Transverse colon (tissue), 4 donors: ENCODE results near the gene GARNL3. TPM values are rescaled to one million over a fixed set of nuclear protein-coding genes. Genes with fewer than 3 reads are reported as not detected.

Experiments
- DNase-seq: peaks from one replicate; pipeline ENCODE4 v3.0.0-alpha.2; 2019
- H3K27ac ChIP-seq, 4 donors: fragments of 200-600 bp; sonication (generic); 2 replicates each; pipeline ENCODE4 v1.5.1; 2016 to 2018; ENCODE audit warnings: inconsistent platforms in 4 of 4
- H3K27me3 ChIP-seq: fragments of 200-600 bp; sonication (generic); 2 replicates; pipeline ENCODE4 v1.5.1; 2017; ENCODE audit warnings: inconsistent platforms
- H3K36me3 ChIP-seq, 4 donors: fragments of 200-600 bp; sonication (generic); 2 replicates each; pipeline ENCODE4 v1.5.1; 2017 to 2019; ENCODE audit warnings: inconsistent platforms in 4 of 4
- H3K4me1 ChIP-seq, 4 donors: fragments of 200-600 bp; sonication (generic); 2 replicates each; pipeline ENCODE4 v1.5.1; 2017 to 2020; ENCODE audit warnings: inconsistent platforms in 4 of 4
- H3K4me3 ChIP-seq, 4 donors: fragments of 200-600 bp; sonication (generic); 1 replicate in 1 of 4; 2 replicates in 3 of 4; pipeline versions ENCODE4 v1.5.1 to v1.6.1; 2017 to 2019; ENCODE audit warnings: inconsistent platforms in 4 of 4
- H3K9me3 ChIP-seq, 2 donors: fragments of 200-600 bp; sonication (generic); 2 replicates each; pipeline ENCODE4 v1.5.1; 2017 to 2019; ENCODE audit warnings: inconsistent platforms in 2 of 2
- EP300 ChIP-seq: sonication (generic); formaldehyde crosslinking; IDR thresholded peaks from one replicate; pipeline ENCODE4 v1.6.1; 2017; ENCODE audit warnings: antibody characterized with exemption, low read depth
- POLR2A ChIP-seq: fragments of 450-650 bp; IDR thresholded peaks from one replicate; pipeline ENCODE4 v1.6.1; 2016; ENCODE audit warnings: antibody characterized with exemption, mild to moderate bottlenecking, moderate library complexity
- POLR2AphosphoS5 ChIP-seq, 3 donors: sonication (generic); formaldehyde crosslinking; IDR thresholded peaks; one replicate each; pipeline ENCODE4 v1.6.1; 2016; ENCODE audit warnings: antibody characterized with exemption in 3 of 3
- WGBS, 2 donors: methylation state at CpG; one replicate each; pipeline ENCODE4 v1.1.5; 2018; ENCODE audit warnings: low coverage in 1 of 2; 5-methylcytosine and 5-hydroxymethylcytosine counted together
- in situ Hi-C, 4 donors: fragments of 200-750 bp; cut with MboI; loops; one replicate each; pipeline versions ENCODE4 v1.15.0 to v1.15.1; 2017; ENCODE audit warnings: low sequenced_read_pairs in 3 of 4, low pct_ligation_motif_present in 1 of 4, low pct_unique_long_range_greater_than_20kb in 1 of 4
- intact Hi-C: fragments of 100-400 bp; cut with DNase I; formaldehyde crosslinking; loops from one replicate; pipeline ENCODE4 v1.15.1; 2023; ENCODE audit warnings: low total_unique reads
- total RNA-seq, 4 donors: library from RNA; depleted of rRNA; stranded (reverse); fragments of >200 nt; gene quantifications; one replicate each; pipeline ENCODE4 v1.1.0, GENCODE V29; 2016
- TF ChIP-seq, protein P1 (sequence below), 5 experiments: fragments of 200-600 bp in 3 of 5; fragments of 450-650 bp in 2 of 5; sonication (generic) in 3 of 5; IDR thresholded peaks; 1 replicate in 2 of 5; 2 replicates in 3 of 5; pipeline ENCODE4 v1.5.1; 2016 to 2017; ENCODE audit warnings: antibody characterized with exemption in 5 of 5, inconsistent platforms in 3 of 5, mild to moderate bottlenecking in 2 of 5, moderate library complexity in 1 of 5

Gene GARNL3
- total RNA-seq, 4 donors from 2014 or later, result 6.0 to 19.5 (median 11.8) TPM

DNA sequence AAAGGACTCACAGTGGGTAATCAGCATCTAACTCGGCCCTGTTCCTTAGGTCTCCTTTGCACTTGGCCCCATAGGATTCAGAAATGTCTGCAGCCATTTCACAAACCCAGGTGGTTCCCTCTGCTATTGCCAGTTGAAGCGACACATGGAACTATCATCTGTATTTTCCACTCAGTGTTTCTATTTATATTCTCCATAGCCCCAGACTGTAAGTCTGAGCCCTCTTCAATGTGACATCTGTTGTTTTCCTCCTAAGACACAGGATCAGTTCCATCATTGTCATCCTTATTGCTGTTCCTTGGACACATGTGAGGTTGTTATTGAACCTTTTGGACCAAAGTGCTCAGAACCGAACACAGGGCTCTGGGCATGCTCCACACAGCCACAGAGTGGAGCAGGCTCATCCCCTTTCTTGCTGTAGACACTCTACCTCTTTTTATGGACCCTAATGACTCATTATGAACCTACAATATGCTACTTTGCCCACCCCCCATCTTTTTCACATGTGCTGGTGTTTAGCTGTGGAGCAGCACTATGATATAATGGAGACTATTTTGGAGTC lies 36.4 kb downstream of the GARNL3 start:
- Histone ChIP-seq H3K27me3 (no peaks in the 10 kb centered on the region), H3K36me3 (no peaks in the 10 kb centered on the region), H3K4me3 (no peak overlapping the region), H3K4me1 (no peaks in the 10 kb centered on the region), H3K27ac (no peak overlapping the region), H3K9me3 (no peaks in the 10 kb centered on the region)
- no peak for DNase-seq
- TF ChIP-seq POLR2A (no peak), POLR2AphosphoS5 (IDR thresholded peaks at IDR 0.05) (no peak), EP300 (no peak)
- TF ChIP-seq, protein P1, sequence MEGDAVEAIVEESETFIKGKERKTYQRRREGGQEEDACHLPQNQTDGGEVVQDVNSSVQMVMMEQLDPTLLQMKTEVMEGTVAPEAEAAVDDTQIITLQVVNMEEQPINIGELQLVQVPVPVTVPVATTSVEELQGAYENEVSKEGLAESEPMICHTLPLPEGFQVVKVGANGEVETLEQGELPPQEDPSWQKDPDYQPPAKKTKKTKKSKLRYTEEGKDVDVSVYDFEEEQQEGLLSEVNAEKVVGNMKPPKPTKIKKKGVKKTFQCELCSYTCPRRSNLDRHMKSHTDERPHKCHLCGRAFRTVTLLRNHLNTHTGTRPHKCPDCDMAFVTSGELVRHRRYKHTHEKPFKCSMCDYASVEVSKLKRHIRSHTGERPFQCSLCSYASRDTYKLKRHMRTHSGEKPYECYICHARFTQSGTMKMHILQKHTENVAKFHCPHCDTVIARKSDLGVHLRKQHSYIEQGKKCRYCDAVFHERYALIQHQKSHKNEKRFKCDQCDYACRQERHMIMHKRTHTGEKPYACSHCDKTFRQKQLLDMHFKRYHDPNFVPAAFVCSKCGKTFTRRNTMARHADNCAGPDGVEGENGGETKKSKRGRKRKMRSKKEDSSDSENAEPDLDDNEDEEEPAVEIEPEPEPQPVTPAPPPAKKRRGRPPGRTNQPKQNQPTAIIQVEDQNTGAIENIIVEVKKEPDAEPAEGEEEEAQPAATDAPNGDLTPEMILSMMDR (IDR thresholded peaks at IDR 0.05), result no peak
- in situ Hi-C loops, result no loop called here
- intact Hi-C loops, result no loop called here
- WGBS, 2 donors, result 86 to 88% methylated on average over 3 of the region's 3 CpGs

DNA sequence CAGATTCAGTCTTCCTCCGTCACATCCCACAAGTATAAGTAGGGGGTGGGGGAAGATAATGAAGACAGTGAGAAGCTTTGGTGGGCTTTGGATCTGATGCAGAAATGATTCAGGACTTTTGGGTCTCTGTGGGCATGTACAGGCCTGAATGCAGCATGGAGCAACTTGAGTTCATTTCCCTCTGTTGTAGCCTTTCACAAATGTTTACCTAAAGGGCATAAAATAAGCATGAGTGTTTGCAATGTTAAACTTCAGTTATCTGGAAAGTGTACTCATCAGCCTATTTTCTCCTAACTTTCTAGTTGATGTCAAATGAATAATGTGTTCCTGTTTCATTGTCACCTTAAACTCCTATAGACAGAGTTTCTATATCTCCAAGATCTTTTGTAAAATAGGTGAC lies 39.3 kb downstream of the GARNL3 start:
- H3K27me3 ChIP-seq, result no peaks in the 10 kb centered on the region
- H3K27ac ChIP-seq, result no peak overlapping the region
- in situ Hi-C loops (no loop called here), intact Hi-C loops (no loop called here)
- H3K9me3 ChIP-seq, result no peaks in the 10 kb centered on the region
- 67 to 87% methylated on average over 1 of the region's 1 CpG for WGBS, 2 donors
- no peaks in the 10 kb centered on the region for H3K36me3 ChIP-seq
- TF ChIP-seq, protein P1 (IDR thresholded peaks at IDR 0.05), result no peak
- TF ChIP-seq POLR2A (no peak), EP300 (no peak), POLR2AphosphoS5 (IDR thresholded peaks at IDR 0.05) (no peak)
- H3K4me1 ChIP-seq, result peaks cover 0 to 6% (median 0%) of the 10 kb centered on the region in 4 donors
- no peak overlapping the region for H3K4me3 ChIP-seq
- no peak for DNase-seq

DNA sequence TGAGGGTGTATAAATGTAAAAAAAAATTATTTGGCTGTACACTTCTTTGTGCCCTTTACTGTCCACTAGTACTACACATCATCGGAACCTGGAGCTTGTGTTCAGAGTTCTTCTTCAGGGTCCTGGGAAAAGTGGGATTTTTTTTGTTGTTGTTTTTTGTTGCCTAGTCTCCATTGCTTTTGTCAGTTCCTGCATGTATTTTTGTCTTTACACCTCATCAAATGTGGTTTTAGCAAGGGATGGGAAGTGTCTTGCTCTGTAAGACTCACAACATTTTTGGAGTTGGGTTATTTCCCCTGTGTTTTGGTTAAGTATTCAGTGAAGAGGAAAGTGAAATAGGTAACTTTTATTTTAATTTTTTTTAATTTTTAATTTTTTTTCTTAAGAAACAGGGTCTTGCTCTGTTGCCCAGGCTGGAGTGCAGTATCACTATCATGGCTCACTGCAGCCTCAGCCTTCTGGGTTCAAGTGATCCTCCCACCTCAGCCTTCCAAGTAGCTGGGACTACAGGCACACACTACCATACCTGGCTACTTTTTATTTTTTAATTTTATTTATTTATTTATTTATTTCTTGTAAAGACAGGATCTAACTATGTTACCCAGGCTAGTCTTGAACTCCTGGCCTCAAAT lies 40.7 kb downstream of the GARNL3 start:
- TF ChIP-seq POLR2A (no peak), EP300 (no peak), POLR2AphosphoS5 (IDR thresholded peaks at IDR 0.05) (no peak)
- TF ChIP-seq, protein P1 (IDR thresholded peaks at IDR 0.05), result no peak
- Histone ChIP-seq H3K4me1 (peaks cover 0 to 6% (median 0%) of the 10 kb centered on the region in 4 donors), H3K9me3 (no peaks in the 10 kb centered on the region), H3K27ac (no peak overlapping the region), H3K27me3 (no peaks in the 10 kb centered on the region), H3K4me3 (no peak overlapping the region), H3K36me3 (no peaks in the 10 kb centered on the region)
- no peak for DNase-seq
- WGBS, 2 donors, result 100% methylated on average over 1 of the region's 1 CpG
- in situ Hi-C loops (no loop called here), intact Hi-C loops (no loop called here)

DNA sequence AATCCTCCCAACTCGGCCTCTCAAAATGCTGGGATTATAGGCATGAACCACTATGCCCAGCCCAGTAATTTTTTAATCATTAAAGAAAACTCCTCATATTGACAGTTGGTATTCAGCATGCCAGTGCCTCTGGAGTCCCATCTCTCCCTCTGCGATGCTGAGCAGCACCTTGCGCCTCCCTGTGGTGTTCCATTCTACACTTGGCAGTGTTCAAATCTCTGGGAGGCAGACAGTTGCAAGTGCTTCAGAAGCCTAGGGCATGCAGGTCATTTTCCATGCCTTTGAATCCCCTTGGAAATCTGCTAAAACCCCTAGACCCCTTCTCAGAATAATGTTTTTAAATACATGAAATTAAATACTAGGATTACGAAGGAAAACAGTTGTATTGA lies 41.3 kb downstream of the GARNL3 start:
- in situ Hi-C loops, result no loop called here
- H3K27ac ChIP-seq, result no peak overlapping the region
- no peak for TF ChIP-seq POLR2AphosphoS5 (IDR thresholded peaks at IDR 0.05)
- no peak for TF ChIP-seq POLR2A
- TF ChIP-seq, protein P1 (IDR thresholded peaks at IDR 0.05), result no peak
- no peak for TF ChIP-seq EP300
- intact Hi-C loops, result no loop called here
- no peak overlapping the region for H3K4me3 ChIP-seq
- WGBS, 2 donors, result 57 to 66% methylated on average over 2 to 4 of the region's 4 CpGs
- DNase-seq, result no peak
- no peaks in the 10 kb centered on the region for H3K27me3 ChIP-seq
- H3K9me3 ChIP-seq, result no peaks in the 10 kb centered on the region
- H3K36me3 ChIP-seq, result no peaks in the 10 kb centered on the region
- peaks cover 0 to 8% (median 0%) of the 10 kb centered on the region in 4 donors for H3K4me1 ChIP-seq
